Measurements from ENCODE around the gene TRAF3.

DNA sequence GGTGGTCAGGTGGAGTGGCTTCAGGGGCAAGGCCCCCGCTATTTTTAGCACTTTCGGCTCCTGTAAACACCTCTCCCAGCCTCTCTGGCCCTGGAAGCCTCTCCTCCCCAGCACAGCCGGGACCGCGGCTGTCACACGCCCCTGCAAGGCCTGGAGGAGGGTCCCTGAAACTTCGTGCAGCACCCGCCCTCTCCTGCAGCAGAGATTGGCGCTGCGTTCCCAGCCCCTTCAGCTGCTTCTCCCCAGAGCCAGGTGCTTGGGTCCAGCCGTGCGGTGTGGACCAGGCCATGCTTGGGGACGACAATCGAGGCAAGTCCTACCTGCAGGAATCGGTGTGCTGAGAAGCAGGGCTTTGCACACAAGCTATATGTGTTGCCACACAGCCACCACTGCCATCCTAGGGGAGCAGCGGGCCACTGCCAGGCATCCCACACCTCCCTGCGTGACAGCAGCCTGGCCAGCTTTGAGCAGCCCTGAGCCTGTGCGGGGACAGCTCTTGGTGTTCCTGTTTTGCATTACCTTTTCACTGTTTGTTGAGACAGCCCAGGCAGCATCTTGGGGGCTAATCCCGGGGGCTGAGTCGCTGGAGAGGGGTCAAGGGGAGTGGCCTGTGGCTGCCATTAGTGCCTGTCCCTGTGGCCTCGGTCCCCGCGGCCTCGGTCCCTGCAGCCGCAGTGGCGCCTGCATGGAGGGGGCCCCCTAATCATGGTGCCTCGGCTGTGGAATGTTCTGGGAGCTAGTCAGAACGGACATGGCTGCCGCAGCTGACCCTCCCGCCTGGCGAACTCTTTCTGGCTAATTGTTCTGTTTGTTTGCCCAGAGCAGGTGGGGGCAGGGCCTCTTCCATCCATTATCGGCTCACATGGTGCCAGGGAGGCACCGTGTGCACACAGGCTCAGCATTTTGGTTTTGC, 27.6 kb upstream of the TRAF3 start:
- TF ChIP-seq, protein P1, sequence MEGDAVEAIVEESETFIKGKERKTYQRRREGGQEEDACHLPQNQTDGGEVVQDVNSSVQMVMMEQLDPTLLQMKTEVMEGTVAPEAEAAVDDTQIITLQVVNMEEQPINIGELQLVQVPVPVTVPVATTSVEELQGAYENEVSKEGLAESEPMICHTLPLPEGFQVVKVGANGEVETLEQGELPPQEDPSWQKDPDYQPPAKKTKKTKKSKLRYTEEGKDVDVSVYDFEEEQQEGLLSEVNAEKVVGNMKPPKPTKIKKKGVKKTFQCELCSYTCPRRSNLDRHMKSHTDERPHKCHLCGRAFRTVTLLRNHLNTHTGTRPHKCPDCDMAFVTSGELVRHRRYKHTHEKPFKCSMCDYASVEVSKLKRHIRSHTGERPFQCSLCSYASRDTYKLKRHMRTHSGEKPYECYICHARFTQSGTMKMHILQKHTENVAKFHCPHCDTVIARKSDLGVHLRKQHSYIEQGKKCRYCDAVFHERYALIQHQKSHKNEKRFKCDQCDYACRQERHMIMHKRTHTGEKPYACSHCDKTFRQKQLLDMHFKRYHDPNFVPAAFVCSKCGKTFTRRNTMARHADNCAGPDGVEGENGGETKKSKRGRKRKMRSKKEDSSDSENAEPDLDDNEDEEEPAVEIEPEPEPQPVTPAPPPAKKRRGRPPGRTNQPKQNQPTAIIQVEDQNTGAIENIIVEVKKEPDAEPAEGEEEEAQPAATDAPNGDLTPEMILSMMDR (IDR thresholded peaks at IDR 0.05; ENCODE audit: insufficient read depth, low read depth, low read length), result no peak
- TF ChIP-seq EZH2 (IDR thresholded peaks at IDR 0.05; ENCODE audit: insufficient read depth, low read length), result no peak

Measured in astrocyte (in vitro differentiated cells and primary cell).